ENCODE results near the gene PDE11A.

DNA sequence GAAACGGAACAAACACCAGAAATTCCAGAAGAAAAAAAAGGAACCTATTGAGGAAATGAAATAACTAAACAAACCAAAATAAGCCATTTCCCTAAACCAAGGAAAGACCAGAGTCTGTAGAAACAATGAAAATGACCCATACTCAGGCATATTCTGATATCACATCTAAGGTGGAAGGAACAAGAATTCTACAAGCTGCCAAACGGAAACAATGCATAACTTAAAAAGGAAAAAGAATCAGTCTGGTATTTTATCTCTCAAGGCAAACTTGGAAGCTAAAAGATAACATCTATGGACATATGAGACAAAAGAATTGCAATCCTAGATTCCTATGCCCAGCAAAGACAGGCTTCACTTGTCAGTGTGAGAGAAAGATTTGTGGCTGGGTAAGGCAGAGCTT lies 326.2 kb downstream of the PDE11A start:
- TF ChIP-seq JUN (IDR thresholded peaks at IDR 0.05): no peak
- TF ChIP-seq HDAC2 (IDR thresholded peaks at IDR 0.05): no peak
- no peak for TF ChIP-seq CTCF (IDR thresholded peaks at IDR 0.05)
- TF ChIP-seq BHLHE40 (IDR thresholded peaks at IDR 0.05; ENCODE audit: low read depth, low read length): no peak
- TF ChIP-seq KDM5A (IDR thresholded peaks at IDR 0.05): no peak

Data from A549 (cell line).